ENCODE measurements around the gene ABCC2. TPM values are rescaled to one million over a fixed set of nuclear protein-coding genes. Genes with fewer than 3 reads are reported as not detected.

The ABCC2 gene
- total RNA-seq, 1 donor from 2014 or later: 0.32 TPM

GRCh38 chr10:99770408-99771045, 11.9 kb upstream of the ABCC2 start:
- no peak for DNase-seq (ENCODE audit: low read depth)

- peak; percentile 34 for DNase-seq (ENCODE audit: low read depth)
Measured at GRCh38 chr10:99775850-99776249, 6.6 kb upstream of the ABCC2 start.

- no peak for DNase-seq (ENCODE audit: low read depth)
Measured at GRCh38 chr10:99777918-99778714, 4.3 kb upstream of the ABCC2 start.

GRCh38 chr10:99779335-99779734, 3.1 kb upstream of the ABCC2 start:
- peak; percentile 32 for DNase-seq (ENCODE audit: low read depth)

GRCh38 chr10:99781734-99782429, 558 bp upstream of the ABCC2 start:
- no peak for DNase-seq (ENCODE audit: low read depth)

DNA sequence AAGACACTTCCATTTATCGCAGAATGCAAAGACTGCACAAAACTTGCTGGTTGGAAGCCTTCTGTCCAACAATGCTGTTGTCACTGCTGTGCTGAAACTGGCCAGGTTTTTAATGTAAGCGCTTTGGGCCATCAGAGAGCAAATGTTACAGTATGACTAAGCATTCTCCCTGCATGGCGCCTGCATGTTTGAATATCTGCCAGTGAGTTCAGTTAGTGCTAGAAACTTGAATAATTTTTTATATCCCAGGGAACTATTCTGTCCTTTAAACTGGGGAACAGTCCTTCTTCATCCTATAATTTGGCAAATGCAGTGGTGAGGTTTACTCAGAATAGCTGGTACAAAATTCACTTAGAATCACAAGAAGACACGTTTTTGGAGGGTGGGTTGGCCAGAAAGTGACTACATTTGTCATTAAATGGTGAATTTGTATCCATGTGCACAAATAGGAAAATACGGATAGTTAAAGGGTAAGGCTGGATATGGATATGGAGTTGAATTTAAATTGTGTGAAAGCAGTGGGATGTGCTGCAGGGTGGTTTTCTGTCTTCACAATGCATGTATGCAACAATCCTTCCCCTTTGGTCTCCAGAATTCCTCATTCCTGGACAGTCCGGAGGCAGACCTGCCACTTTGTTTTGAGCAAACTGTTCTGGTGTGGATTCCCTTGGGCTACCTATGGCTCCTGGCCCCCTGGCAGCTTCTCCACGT, 1.7 kb downstream of the ABCC2 start:
- peak; percentile 73 for DNase-seq (ENCODE audit: low read depth)

DNA sequence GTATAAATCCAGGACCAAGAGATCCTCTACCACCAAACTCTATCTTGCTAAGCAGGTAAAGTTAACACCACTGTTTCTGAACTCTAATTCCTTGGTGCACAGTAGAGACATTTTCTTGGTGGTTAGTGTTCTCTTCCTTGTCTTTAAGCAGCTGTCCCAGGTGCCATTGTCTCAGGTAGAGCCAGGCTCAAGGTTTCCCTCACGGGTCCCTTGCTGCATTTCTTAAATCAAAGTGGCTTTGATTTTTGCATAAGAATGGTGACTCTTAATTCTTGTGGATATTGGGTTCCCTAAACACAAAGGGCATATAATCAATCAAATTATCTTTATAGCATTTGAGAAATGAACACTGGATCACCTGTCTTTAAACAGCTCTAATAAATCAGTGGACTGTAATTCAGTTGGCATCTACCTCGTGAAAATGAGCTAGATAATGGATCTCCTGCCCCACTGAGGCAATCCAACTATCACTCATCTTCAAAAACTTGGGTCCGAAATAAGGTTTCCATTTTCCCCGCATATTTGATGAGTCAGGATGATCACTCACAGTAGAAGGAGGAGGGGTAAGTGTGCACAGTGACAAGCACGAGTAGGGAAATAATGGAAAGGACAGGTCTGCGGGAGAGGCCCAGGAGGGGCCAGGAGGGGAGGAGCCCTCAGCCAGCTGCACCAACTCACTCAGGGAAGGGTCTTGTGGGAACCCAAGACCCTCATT, 2.4 kb downstream of the ABCC2 start:
- no peak for DNase-seq (ENCODE audit: low read depth)

DNA sequence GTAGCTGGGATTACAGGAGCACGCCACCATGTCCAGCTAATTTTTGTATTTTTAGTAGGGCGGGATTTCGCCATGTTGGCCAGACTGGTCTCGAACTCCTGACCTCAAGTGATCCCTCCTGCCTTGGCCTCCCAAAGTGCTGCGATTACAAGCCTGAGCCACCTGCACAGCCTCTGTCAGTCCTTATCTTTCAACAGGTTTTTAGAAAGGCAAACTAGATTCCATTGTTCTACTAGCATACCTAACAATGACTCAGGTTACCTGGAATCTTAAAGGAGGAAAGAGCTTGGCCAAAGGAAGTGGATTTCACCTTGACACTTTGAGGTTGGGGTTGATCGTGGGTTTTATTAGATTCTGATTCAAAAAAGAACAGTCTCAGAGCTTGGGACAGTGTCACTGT, 3.2 kb downstream of the ABCC2 start:
- no peak for DNase-seq (ENCODE audit: low read depth)

GRCh38 chr10:99787311-99787710, 4.9 kb downstream of the ABCC2 start:
- no peak for DNase-seq (ENCODE audit: low read depth)

DNA sequence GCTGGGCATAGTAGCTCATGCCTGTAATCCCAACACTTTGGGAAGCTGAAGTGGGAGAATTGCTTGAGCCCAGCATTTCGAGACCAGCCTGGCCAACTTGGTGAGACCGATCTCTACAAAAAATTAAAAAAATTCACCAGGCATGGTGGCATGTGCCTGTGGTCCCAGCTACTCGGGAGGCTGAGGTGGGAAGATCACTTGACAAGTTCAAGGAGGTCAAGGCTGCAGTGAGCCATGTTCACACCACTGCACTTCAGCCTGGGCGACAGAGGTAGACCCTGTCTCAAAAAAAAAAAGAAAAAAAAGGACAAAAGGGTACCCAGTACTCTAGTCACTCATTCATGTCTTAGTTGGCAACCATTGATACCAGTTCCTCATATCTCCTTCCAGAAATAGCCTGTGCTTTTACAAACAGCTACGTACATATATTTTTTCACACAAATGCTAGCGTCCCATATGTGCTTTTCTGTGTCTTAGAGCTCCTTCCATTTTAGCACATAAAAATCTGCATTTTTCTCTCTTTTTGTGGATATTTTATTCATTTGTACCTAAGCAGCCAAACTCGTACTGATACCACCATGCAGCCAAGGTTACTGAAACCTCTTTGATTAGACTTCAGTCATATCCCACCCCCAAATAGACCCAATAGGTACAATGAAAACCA, 5.5 kb downstream of the ABCC2 start:
- no peak for DNase-seq (ENCODE audit: low read depth)

DNA sequence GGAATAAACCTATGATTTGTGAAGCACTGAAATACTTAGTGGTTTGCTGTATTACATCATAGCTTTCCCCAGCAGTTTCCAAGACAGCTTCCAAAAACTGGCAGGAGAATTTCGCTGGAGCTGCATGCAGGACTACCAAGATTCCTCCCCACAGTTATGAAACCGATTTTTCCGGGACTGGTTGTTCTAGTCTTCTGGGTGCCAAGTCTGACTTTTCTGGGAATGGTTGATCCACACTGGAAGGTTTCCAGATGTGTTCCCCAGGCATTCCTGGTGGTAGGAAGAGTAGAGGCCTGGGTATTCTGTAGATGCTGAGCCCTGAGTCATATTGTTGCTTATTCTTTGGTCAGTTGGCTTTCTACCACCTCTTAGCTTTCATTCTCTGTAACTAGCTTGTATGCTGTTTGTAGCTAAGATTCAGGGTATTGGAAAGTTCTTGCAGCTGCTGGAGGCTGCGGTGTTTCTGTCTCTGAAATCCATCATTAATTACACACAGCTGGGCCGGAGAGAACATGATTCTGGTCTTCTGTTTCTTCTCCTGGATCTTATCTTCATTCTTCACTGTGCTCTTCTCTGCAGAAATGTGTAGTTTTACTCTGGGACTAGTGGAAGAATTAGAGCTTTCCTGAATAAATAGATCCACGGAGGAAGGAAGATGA, 6.3 kb downstream of the ABCC2 start:
- peak; percentile 80 for DNase-seq (ENCODE audit: low read depth)

DNA sequence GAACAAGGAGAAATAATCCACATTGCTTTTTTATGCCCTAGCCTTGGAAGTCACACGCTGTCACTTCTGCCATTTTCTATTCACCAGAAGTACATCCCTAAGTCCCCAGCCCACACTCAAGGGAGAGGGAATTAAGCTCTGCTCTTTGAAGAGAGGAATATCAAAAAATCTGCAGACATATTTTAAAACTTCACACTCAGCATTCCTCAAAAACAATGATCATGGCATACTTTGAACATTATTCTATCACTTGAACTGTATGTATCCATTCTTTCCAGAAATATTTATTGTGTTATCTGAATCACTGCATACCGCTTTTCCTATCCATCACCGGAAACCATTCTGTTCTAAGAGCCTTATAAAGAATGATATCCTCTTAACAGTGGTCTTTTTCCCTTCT, 9.4 kb downstream of the ABCC2 start:
- no peak for DNase-seq (ENCODE audit: low read depth)

- DNase-seq (ENCODE audit: low read depth): no peak
Measured at GRCh38 chr10:99793819-99794218, 11.4 kb downstream of the ABCC2 start.

DNA sequence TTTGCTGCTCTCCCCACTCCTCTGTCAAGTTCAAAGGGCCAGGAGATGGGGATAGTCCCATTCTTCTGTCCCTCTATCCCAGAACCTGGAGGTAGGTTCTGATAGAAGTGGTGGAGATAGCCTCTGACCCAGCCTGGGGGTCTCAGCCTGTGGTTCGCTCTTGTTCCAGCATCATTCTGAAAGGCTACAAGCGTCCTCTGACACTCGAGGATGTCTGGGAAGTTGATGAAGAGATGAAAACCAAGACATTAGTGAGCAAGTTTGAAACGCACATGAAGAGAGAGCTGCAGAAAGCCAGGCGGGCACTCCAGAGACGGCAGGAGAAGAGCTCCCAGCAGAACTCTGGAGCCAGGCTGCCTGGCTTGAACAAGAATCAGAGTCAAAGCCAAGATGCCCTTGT, 14.5 kb downstream of the ABCC2 start:
- no peak for DNase-seq (ENCODE audit: low read depth)

DNA sequence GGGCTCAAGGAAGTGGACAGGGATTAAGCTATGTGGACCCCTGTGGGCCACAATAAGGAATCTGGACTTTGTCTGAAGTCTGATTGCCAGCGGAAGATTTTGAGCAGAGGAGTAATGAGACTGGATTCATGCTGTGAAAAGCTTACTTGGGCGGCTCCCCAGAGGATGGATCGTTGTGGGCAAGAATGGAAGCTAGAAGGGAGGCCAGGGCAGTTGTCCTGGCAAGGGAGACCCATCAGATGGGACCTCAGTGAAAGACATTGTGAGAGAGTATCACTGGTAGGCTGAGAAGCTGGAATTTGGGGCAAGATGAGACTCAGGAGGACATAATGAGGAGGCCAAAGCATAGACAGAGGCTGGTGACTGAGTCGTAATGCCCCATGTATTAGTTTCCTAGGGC, 15.6 kb downstream of the ABCC2 start:
- no peak for DNase-seq (ENCODE audit: low read depth)

- DNase-seq (ENCODE audit: low read depth): no peak
Measured at GRCh38 chr10:99798920-99799319, 16.5 kb downstream of the ABCC2 start.

GRCh38 chr10:99799613-99800012, 17.2 kb downstream of the ABCC2 start:
- DNase-seq (ENCODE audit: low read depth): no peak

DNA sequence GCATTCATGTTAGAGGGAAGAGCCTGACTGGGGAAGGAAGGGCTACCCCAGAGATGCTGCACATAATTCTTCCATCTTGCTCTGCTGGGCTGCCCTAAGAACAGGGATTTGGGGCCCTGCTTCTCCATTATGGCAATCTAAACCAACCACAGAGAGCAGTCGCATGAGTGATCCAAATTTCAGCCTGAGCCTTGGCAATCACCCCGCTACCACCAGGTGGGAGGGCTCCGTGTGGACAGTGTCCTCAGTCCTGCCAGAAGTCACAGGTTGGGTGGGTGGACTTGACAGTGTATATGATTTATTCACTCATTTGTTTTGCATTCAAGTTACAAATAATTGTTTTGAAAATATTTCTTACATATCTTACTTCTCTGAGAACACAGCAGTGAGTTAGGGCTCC, 22.0 kb downstream of the ABCC2 start:
- DNase-seq (ENCODE audit: low read depth): no peak

DNA sequence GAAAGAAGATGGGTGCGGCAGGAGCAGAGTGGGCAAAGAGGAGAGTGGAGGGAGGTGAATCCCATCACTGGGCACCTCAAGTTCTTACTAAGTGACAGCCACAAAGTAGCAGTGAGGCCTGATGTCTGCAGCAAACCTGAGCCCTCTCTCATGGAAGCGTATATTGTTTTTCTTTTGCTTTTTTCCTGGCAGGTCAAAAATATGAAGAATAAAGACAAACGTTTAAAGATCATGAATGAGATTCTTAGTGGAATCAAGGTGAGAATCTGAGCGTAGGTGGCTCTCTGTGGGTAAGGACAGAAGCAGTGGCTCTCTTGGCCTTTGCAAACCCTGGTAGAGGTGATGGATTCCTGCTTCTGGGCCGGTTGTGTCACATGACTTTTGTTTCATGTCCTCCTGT, 22.8 kb downstream of the ABCC2 start:
- DNase-seq (ENCODE audit: low read depth): no peak

GRCh38 chr10:99806091-99806490, 23.7 kb downstream of the ABCC2 start:
- no peak for DNase-seq (ENCODE audit: low read depth)
